HG02610 (cell line): Measurements from ENCODE around the gene COA8.

Source experiments
- ATAC-seq: cut with Tn5 transposase; IDR thresholded peaks from one replicate; pipeline ENCODE4 v1.9.1; 2021; ENCODE audit warnings: mild to moderate bottlenecking, moderate library complexity; ENCODE audit not compliant: unreplicated experiment

COA8 gene

GRCh38 chr14:103562429-103563225 is at the start of gene COA8, which contains the start of gene BAG5:
COA8 (plus strand) TSS chr14:103562960; CDS start chr14:103563002, 42 bp downstream.
BAG5 (minus strand) TSS chr14:103562657; CDS start chr14:103561164, 1,493 bp downstream.
- peak; percentile 66 for ATAC-seq

- no peak for ATAC-seq
Measured at GRCh38 chr14:103514596-103515421, 48.0 kb upstream of the COA8 start.

GRCh38 chr14:103516426-103517173 is 46.2 kb upstream of the COA8 start:
- ATAC-seq = no peak

GRCh38 chr14:103517174-103517566 is 45.6 kb upstream of the COA8 start:
- no peak for ATAC-seq

GRCh38 chr14:103517721-103518421 is 44.9 kb upstream of the COA8 start:
- no peak for ATAC-seq

- ATAC-seq = no peak
Measured at GRCh38 chr14:103518422-103519042, 44.2 kb upstream of the COA8 start.

- no peak for ATAC-seq
Measured at GRCh38 chr14:103519043-103519836, 43.5 kb upstream of the COA8 start.

- ATAC-seq = no peak
Measured at GRCh38 chr14:103519837-103520212, 42.9 kb upstream of the COA8 start.

GRCh38 chr14:103520269-103520656 is 42.5 kb upstream of the COA8 start:
- ATAC-seq = no peak

- ATAC-seq = no peak
Measured at GRCh38 chr14:103520657-103521437, 41.9 kb upstream of the COA8 start.

- ATAC-seq = no peak
Measured at GRCh38 chr14:103521438-103521950, 41.3 kb upstream of the COA8 start.

GRCh38 chr14:103521951-103522563 is 40.7 kb upstream of the COA8 start:
- ATAC-seq = no peak

- ATAC-seq = no peak
Measured at GRCh38 chr14:103522649-103523574, 39.8 kb upstream of the COA8 start, which contains the start of gene CKB. CKB (minus strand) TSS chr14:103522830; CDS start chr14:103522493, 337 bp downstream.

- no peak for ATAC-seq
Measured at GRCh38 chr14:103523575-103523954, 39.2 kb upstream of the COA8 start.

- ATAC-seq = no peak
Measured at GRCh38 chr14:103524002-103524935, 38.5 kb upstream of the COA8 start.
